Sigmoid colon (tissue), 7 donors: Measurements from ENCODE around the gene ZNF18. TPM values are rescaled to one million over a fixed set of nuclear protein-coding genes. Genes with fewer than 3 reads are reported as not detected.

Experiments
- DNase-seq: peaks from one replicate; pipeline ENCODE4 v3.0.0-alpha.2; 2019
- H3K27ac ChIP-seq, 4 donors: fragments of 200-600 bp; sonication (generic); one replicate each; pipeline ENCODE4 v1.5.1; 2016 to 2019; ENCODE audit warnings: mild to moderate bottlenecking in 1 of 4
- H3K27me3 ChIP-seq, 3 donors: fragments of 200-600 bp; sonication (generic); one replicate each; pipeline ENCODE4 v1.5.1; 2019; ENCODE audit warnings: mild to moderate bottlenecking in 1 of 3
- H3K36me3 ChIP-seq, 4 donors: fragments of 200-600 bp; sonication (generic); one replicate each; pipeline ENCODE4 v1.5.1; 2016 to 2019
- H3K4me1 ChIP-seq, 4 donors: fragments of 200-600 bp; sonication (generic); one replicate each; pipeline ENCODE4 v1.5.1; 2017 to 2019
- H3K4me3 ChIP-seq, 4 donors: fragments of 200-600 bp; sonication (generic); one replicate each; pipeline ENCODE4 v1.5.1; 2017 to 2019; ENCODE audit warnings: mild to moderate bottlenecking in 2 of 4, moderate library complexity in 1 of 4
- H3K9me3 ChIP-seq, 4 donors: fragments of 200-600 bp in 3 of 4; sonication (generic) in 3 of 4; one replicate each; pipeline versions ENCODE4 v1.5.1 to v1.6.1; 2013 to 2019
- EP300 ChIP-seq, 4 donors: sonication (generic); formaldehyde crosslinking; IDR thresholded peaks; one replicate each; pipeline ENCODE4 v1.6.1; 2017; ENCODE audit warnings: antibody characterized with exemption in 4 of 4
- POLR2A ChIP-seq, 2 donors: fragments of 450-650 bp; IDR thresholded peaks; one replicate each; pipeline ENCODE4 v1.6.1; 2016; ENCODE audit warnings: antibody characterized with exemption in 2 of 2, mild to moderate bottlenecking in 2 of 2, moderate library complexity in 2 of 2
- POLR2AphosphoS5 ChIP-seq, 4 donors: sonication (generic); formaldehyde crosslinking; IDR thresholded peaks; one replicate each; pipeline ENCODE4 v1.6.1; 2017; ENCODE audit warnings: antibody characterized with exemption in 4 of 4
- WGBS, 2 donors: extraction: QIAGEN DNeasy Blood & Tissue Kit; methylation state at CpG; one replicate each; pipeline ENCODE4 v1.1.7; 2013; 5-methylcytosine and 5-hydroxymethylcytosine counted together
- intact Hi-C: fragments of 100-400 bp; cut with DNase I; formaldehyde crosslinking; loops from one replicate; pipeline ENCODE4 v1.15.1; 2023
- polyA plus RNA-seq, 3 donors: library from polyadenylated mRNA; stranded (reverse); fragments of 200-250 nt; gene quantifications; one replicate each; pipeline ENCODE4 v1.2.3, GENCODE V29; 2013
- total RNA-seq, 4 donors: library from RNA; depleted of rRNA; stranded (reverse); fragments of >200 nt; gene quantifications; one replicate each; pipeline ENCODE4 v1.1.0, GENCODE V29; 2016
- TF ChIP-seq, protein P1 (sequence below), 4 experiments: fragments of 450-650 bp in 3 of 4; fragments of 200-600 bp in 1 of 4; IDR thresholded peaks; one replicate each; pipeline ENCODE4 v1.5.1; 2016 to 2019; ENCODE audit warnings: antibody characterized with exemption in 4 of 4, mild to moderate bottlenecking in 3 of 4, moderate library complexity in 2 of 4
- donor health status: healthy with polysubstance abuse.
- donor health status: Bipolar disorder and iron deficiency.
- donor health status: healthy.

Gene ZNF18
- total and polyA plus RNA-seq, 7 donors: 3.0 to 8.9 (median 5.5) TPM

DNA sequence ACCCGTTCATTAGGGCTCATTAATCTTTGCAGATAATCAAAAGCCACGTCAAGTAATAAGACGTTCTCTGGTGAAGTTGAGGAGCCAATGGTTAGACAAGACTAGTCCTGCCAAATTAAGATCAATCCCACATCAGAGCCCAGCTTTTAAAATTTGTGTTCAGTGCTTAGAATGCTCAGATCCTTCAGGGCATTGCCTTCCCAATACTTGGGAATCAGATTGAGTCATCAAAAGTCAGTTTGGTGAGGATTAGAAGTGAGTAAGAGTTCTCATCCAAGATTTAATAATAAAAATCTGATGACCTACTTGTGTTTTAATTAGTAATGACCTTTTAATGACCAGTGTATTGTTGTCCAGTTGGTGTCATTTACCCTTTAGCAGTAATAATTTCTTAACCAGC lies 43.2 kb upstream of the ZNF18 start:
- WGBS, 2 donors: 92% methylated on average over 3 of the region's 3 CpGs
- Histone ChIP-seq H3K27ac (no peak overlapping the region), H3K9me3 (no peaks in the 10 kb centered on the region), H3K27me3 (no peaks in the 10 kb centered on the region), H3K36me3 (no peaks in the 10 kb centered on the region), H3K4me1 (peaks cover 0 to 39% (median 9%) of the 10 kb centered on the region in 4 donors), H3K4me3 (no peak overlapping the region)
- intact Hi-C loops: no loop called here
- no peak for TF ChIP-seq EP300 (IDR thresholded peaks at IDR 0.05)
- no peak for TF ChIP-seq POLR2AphosphoS5 (IDR thresholded peaks at IDR 0.05)
- TF ChIP-seq, protein P1, sequence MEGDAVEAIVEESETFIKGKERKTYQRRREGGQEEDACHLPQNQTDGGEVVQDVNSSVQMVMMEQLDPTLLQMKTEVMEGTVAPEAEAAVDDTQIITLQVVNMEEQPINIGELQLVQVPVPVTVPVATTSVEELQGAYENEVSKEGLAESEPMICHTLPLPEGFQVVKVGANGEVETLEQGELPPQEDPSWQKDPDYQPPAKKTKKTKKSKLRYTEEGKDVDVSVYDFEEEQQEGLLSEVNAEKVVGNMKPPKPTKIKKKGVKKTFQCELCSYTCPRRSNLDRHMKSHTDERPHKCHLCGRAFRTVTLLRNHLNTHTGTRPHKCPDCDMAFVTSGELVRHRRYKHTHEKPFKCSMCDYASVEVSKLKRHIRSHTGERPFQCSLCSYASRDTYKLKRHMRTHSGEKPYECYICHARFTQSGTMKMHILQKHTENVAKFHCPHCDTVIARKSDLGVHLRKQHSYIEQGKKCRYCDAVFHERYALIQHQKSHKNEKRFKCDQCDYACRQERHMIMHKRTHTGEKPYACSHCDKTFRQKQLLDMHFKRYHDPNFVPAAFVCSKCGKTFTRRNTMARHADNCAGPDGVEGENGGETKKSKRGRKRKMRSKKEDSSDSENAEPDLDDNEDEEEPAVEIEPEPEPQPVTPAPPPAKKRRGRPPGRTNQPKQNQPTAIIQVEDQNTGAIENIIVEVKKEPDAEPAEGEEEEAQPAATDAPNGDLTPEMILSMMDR (IDR thresholded peaks at IDR 0.05): no peak
- TF ChIP-seq POLR2A (IDR thresholded peaks at IDR 0.05): no peak
- no peak for DNase-seq

DNA sequence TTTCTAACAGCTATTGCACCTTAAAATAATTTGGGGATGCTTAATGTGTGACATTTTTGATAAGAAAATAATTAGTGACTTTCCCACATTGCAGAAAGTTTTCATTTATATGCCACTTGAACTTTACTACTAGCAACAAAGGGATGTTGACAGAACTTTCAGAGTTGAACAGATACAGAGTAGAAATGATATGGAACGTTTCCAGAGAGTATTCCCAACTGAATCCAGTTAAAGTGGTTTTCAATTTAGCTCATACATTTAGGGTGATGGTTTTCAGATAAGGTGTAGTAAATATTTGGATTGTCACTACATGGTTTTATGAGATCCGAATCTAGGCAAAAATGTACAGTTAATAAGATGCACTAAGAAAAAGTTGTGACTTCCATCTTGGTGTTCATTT lies 40.7 kb upstream of the ZNF18 start:
- no peaks in the 10 kb centered on the region for H3K27me3 ChIP-seq
- intact Hi-C loops: no loop called here
- H3K27ac ChIP-seq: no peak overlapping the region
- 27 to 52% methylated on average over 2 of the region's 2 CpGs for WGBS, 2 donors
- peaks cover 0 to 34% (median 12%) of the 10 kb centered on the region in 4 donors for H3K4me1 ChIP-seq
- peaks cover 0 to 6% (median 0%) of the 10 kb centered on the region in 4 donors for H3K36me3 ChIP-seq
- no peak overlapping the region for H3K4me3 ChIP-seq
- TF ChIP-seq POLR2AphosphoS5 (IDR thresholded peaks at IDR 0.05) (no peak), EP300 (IDR thresholded peaks at IDR 0.05) (no peak), POLR2A (IDR thresholded peaks at IDR 0.05) (no peak)
- TF ChIP-seq, protein P1 (IDR thresholded peaks at IDR 0.05): no peak
- no peak for DNase-seq
- no peaks in the 10 kb centered on the region for H3K9me3 ChIP-seq

DNA sequence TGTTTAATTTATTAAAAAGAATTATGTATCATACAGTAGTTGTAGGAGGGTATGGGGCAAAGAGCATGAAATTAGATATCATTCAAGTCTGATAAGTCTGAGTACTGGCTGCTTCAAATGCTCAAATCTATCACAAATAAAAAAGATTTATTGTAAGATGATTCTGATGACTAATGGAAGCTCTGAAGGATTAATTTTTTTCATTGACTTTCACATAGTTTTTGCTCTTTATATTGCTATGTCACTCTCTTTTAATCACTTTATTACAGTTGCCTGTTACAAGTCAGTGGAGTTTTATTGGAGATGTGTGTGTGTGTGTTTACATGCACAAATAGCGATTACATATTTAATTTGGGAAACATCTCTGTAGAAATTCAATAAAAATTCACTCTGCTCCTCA lies 38.4 kb upstream of the ZNF18 start:
- Histone ChIP-seq H3K4me1 (peaks cover 0 to 35% (median 18%) of the 10 kb centered on the region in 4 donors), H3K9me3 (no peaks in the 10 kb centered on the region), H3K27me3 (no peaks in the 10 kb centered on the region), H3K36me3 (peaks cover 0 to 6% (median 0%) of the 10 kb centered on the region in 4 donors), H3K4me3 (no peak overlapping the region), H3K27ac (no peak overlapping the region)
- intact Hi-C loops: no loop called here
- TF ChIP-seq, protein P1 (IDR thresholded peaks at IDR 0.05): no peak
- TF ChIP-seq POLR2AphosphoS5 (IDR thresholded peaks at IDR 0.05): no peak
- no peak for TF ChIP-seq EP300 (IDR thresholded peaks at IDR 0.05)
- TF ChIP-seq POLR2A (IDR thresholded peaks at IDR 0.05): no peak
- DNase-seq: no peak
- 33 to 81% methylated on average over 1 of the region's 1 CpG for WGBS, 2 donors

DNA sequence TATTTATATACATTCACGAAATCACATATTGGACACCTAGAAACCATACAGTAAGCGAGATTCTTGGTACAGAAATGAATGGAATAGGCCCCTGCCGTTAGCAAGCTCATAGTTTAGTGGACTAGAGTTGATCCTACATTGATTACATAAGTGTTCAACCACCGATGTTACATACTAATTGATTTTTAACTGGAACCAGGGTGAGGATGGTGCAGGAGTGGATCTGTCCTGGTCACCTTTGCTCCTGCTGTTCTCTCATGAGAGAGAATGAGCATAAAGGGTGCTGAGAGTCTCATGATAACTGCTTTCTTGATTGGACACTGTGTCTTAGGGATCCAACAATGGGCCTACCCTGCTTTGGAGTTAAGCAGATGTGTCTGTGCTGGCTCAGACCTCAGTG lies 37.3 kb upstream of the ZNF18 start:
- intact Hi-C loops: no loop called here
- Histone ChIP-seq H3K27ac (no peak overlapping the region), H3K27me3 (no peaks in the 10 kb centered on the region), H3K36me3 (peaks cover 0 to 6% (median 0%) of the 10 kb centered on the region in 4 donors), H3K4me3 (no peak overlapping the region), H3K9me3 (no peaks in the 10 kb centered on the region), H3K4me1 (peaks cover 0 to 31% (median 14%) of the 10 kb centered on the region in 4 donors)
- TF ChIP-seq, protein P1 (IDR thresholded peaks at IDR 0.05): no peak
- TF ChIP-seq POLR2AphosphoS5 (IDR thresholded peaks at IDR 0.05) (no peak), EP300 (IDR thresholded peaks at IDR 0.05) (no peak), POLR2A (IDR thresholded peaks at IDR 0.05) (no peak)
- no peak for DNase-seq
- 92 to 97% methylated on average over 4 of the region's 4 CpGs for WGBS, 2 donors

DNA sequence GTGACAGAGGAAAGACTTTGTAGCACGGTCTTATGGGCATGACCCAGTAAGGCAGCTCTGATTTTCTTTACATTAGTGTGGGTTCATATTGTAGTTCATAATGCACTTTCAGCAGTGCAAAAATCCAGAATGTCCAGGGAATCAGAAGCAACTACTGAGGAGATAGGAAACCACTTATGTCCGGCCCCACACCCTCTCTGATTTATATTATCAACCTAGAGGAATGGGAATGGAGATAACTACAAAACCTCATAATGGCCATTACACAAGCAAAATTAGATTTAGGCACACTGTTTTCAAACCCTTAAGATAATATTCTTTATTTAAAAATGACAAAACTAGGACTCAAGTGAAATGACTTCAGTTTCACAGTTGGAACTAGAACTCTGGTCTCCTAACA lies 31.3 kb upstream of the ZNF18 start:
- WGBS, 2 donors: 93 to 96% methylated on average over 2 of the region's 2 CpGs
- H3K9me3 ChIP-seq: no peaks in the 10 kb centered on the region
- intact Hi-C loops: no loop called here

More for the DNA sequence above, 31.3 kb upstream of the ZNF18 start:
- no peaks in the 10 kb centered on the region for H3K36me3 ChIP-seq
- H3K4me3 ChIP-seq: no peak overlapping the region
- TF ChIP-seq POLR2AphosphoS5 (IDR thresholded peaks at IDR 0.05) (no peak), POLR2A (IDR thresholded peaks at IDR 0.05) (no peak), EP300 (IDR thresholded peaks at IDR 0.05) (no peak)
- TF ChIP-seq, protein P1 (IDR thresholded peaks at IDR 0.05): no peak
- H3K4me1 ChIP-seq: peaks cover 0 to 25% (median 16%) of the 10 kb centered on the region in 4 donors
- no peaks in the 10 kb centered on the region for H3K27me3 ChIP-seq
- no peak overlapping the region for H3K27ac ChIP-seq
- no peak for DNase-seq
